Vagina (tissue), 2 donors: Measurements from ENCODE around the gene SETD3. TPM values are rescaled to one million over a fixed set of nuclear protein-coding genes. Genes with fewer than 3 reads are reported as not detected.

Source experiments
- DNase-seq, 2 donors: peaks; one replicate each; pipeline ENCODE4 v3.0.0-alpha.2; 2017; ENCODE audit errors: extremely low spot score in 2 of 2
- H3K27ac ChIP-seq: fragments of 200-600 bp; sonication (generic); one replicate; pipeline ENCODE4 v1.5.1; 2019
- H3K27me3 ChIP-seq: fragments of 200-600 bp; sonication (generic); one replicate; pipeline ENCODE4 v1.5.1; 2019
- H3K36me3 ChIP-seq, 2 donors: fragments of 200-600 bp; sonication (generic); one replicate each; pipeline ENCODE4 v1.5.1; 2017 to 2019
- H3K4me1 ChIP-seq: fragments of 200-600 bp; sonication (generic); one replicate; pipeline ENCODE4 v1.5.1; 2019
- H3K4me3 ChIP-seq, 2 donors: fragments of 200-600 bp; sonication (generic); 1 replicate in 1 of 2; 2 replicates in 1 of 2; pipeline ENCODE4 v1.5.1; 2016 to 2019
- H3K9me3 ChIP-seq: fragments of 200-600 bp; sonication (generic); one replicate; pipeline ENCODE4 v1.5.1; 2019
- CTCF ChIP-seq, 3 experiments: fragments of 450-650 bp in 2 of 3; fragments of 200-600 bp in 1 of 3; sonication (generic) in 1 of 3; IDR thresholded peaks; one replicate each; pipeline ENCODE4 v1.5.1; 2017 to 2019; ENCODE audit warnings: antibody characterized with exemption in 3 of 3, mild to moderate bottlenecking in 2 of 3, moderate library complexity in 2 of 3
- POLR2A ChIP-seq, 2 donors: fragments of 450-650 bp; IDR thresholded peaks; one replicate each; pipeline ENCODE4 v1.6.1; 2017; ENCODE audit warnings: antibody characterized with exemption in 2 of 2, mild to moderate bottlenecking in 2 of 2, moderate library complexity in 2 of 2
- POLR2AphosphoS5 ChIP-seq, 2 donors: sonication (generic); formaldehyde crosslinking; IDR thresholded peaks; one replicate each; pipeline ENCODE4 v1.9.0; 2017; ENCODE audit warnings: antibody characterized with exemption in 2 of 2, mild to moderate bottlenecking in 2 of 2, low read depth in 1 of 2; ENCODE audit not compliant: insufficient read depth in 1 of 2
- intact Hi-C: fragments of 100-400 bp; cut with DNase I; formaldehyde crosslinking; loops from one replicate; pipeline ENCODE4 v1.15.1; 2023
- total RNA-seq: library from RNA; depleted of rRNA; stranded (reverse); fragments of >200 nt; gene quantifications from one replicate; pipeline ENCODE4 v1.2.3, GENCODE V29; 2016

The SETD3 gene
- total RNA-seq, 1 donor from 2014 or later = 49.8 TPM

GRCh38 chr14:99524804-99525698 is 44.4 kb upstream of the SETD3 start:
- no peaks in the 10 kb centered on the region for H3K27me3 ChIP-seq
- no peak for TF ChIP-seq POLR2A (IDR thresholded peaks at IDR 0.05)
- no peak for TF ChIP-seq POLR2AphosphoS5 (IDR thresholded peaks at IDR 0.05; ENCODE audit: insufficient read depth in 1 of 2, low read depth in 1 of 2)
- no peak for TF ChIP-seq CTCF (IDR thresholded peaks at IDR 0.05)
- H3K9me3 ChIP-seq = no peaks in the 10 kb centered on the region
- H3K4me3 ChIP-seq = no peak overlapping the region
- no peaks in the 10 kb centered on the region for H3K36me3 ChIP-seq
- no peak for DNase-seq
- H3K27ac ChIP-seq = peak overlapping the region; percentile 78
- intact Hi-C loops = no loop called here
- H3K4me1 ChIP-seq = peaks cover 43% of the 10 kb centered on the region

- intact Hi-C loops = no loop called here
- Histone ChIP-seq H3K27ac (peak overlapping the region; percentile 78), H3K9me3 (no peaks in the 10 kb centered on the region), H3K27me3 (no peaks in the 10 kb centered on the region), H3K4me3 (no peak overlapping the region), H3K36me3 (no peaks in the 10 kb centered on the region), H3K4me1 (peaks cover 43% of the 10 kb centered on the region)
- no peak for DNase-seq
- no peak for TF ChIP-seq POLR2A (IDR thresholded peaks at IDR 0.05)
- no peak for TF ChIP-seq POLR2AphosphoS5 (IDR thresholded peaks at IDR 0.05; ENCODE audit: insufficient read depth in 1 of 2, low read depth in 1 of 2)
- TF ChIP-seq CTCF (IDR thresholded peaks at IDR 0.05) = no peak
These were observed 43.5 kb upstream of the SETD3 start for GRCh38 chr14:99524091-99524661.

GRCh38 chr14:99523704-99524055 is 43.0 kb upstream of the SETD3 start:
- no peaks in the 10 kb centered on the region for H3K27me3 ChIP-seq
- intact Hi-C loops = no loop called here
- H3K27ac ChIP-seq = peak overlapping the region; percentile 78
- H3K36me3 ChIP-seq = no peaks in the 10 kb centered on the region
- no peak for TF ChIP-seq POLR2AphosphoS5 (IDR thresholded peaks at IDR 0.05; ENCODE audit: insufficient read depth in 1 of 2, low read depth in 1 of 2)
- TF ChIP-seq POLR2A (IDR thresholded peaks at IDR 0.05) = no peak
- no peak for TF ChIP-seq CTCF (IDR thresholded peaks at IDR 0.05)
- DNase-seq = no peak
- peaks cover 44% of the 10 kb centered on the region for H3K4me1 ChIP-seq
- no peak overlapping the region for H3K4me3 ChIP-seq
- no peaks in the 10 kb centered on the region for H3K9me3 ChIP-seq

- no peak for TF ChIP-seq CTCF (IDR thresholded peaks at IDR 0.05)
- no peak for TF ChIP-seq POLR2AphosphoS5 (IDR thresholded peaks at IDR 0.05; ENCODE audit: insufficient read depth in 1 of 2, low read depth in 1 of 2)
- no peak for TF ChIP-seq POLR2A (IDR thresholded peaks at IDR 0.05)
- Histone ChIP-seq H3K9me3 (no peaks in the 10 kb centered on the region), H3K27ac (peak overlapping the region; percentile 78), H3K36me3 (no peaks in the 10 kb centered on the region), H3K27me3 (no peaks in the 10 kb centered on the region), H3K4me3 (no peak overlapping the region), H3K4me1 (peaks cover 48% of the 10 kb centered on the region)
- intact Hi-C loops = no loop called here
- no peak for DNase-seq
These were observed 42.5 kb upstream of the SETD3 start for GRCh38 chr14:99522934-99523703.
